Liver (tissue), 3 donors: ENCODE measurements around the gene TIMP1.

Experiments used
- ATF3 ChIP-seq: IDR thresholded peaks from 2 replicates; pipeline ENCODE4 v1.6.1; 2016; ENCODE audit warnings: antibody characterized with exemption
- CTCF ChIP-seq: fragments of 150-350 bp; IDR thresholded peaks from 2 replicates; pipeline ENCODE4 v1.5.1; 2017; ENCODE audit warnings: improper control_type of control experiment, low read depth, low read length; ENCODE audit not compliant: missing input control
- EGR1 ChIP-seq, 2 donors: IDR thresholded peaks; 2 replicates each; pipeline ENCODE4 v1.6.1; 2016 to 2018; ENCODE audit warnings: antibody characterized with exemption in 2 of 2, low read depth in 2 of 2
- FOXA1 ChIP-seq: IDR thresholded peaks from 2 replicates; pipeline ENCODE4 v1.6.1; 2016; ENCODE audit warnings: antibody characterized with exemption
- RAD21 ChIP-seq, 2 donors: IDR thresholded peaks; 2 replicates each; pipeline ENCODE4 v1.6.1; 2016; ENCODE audit warnings: antibody characterized with exemption in 2 of 2, mild to moderate bottlenecking in 2 of 2
- SP1 ChIP-seq: IDR thresholded peaks from 2 replicates; pipeline ENCODE4 v1.6.1; 2018; ENCODE audit warnings: antibody characterized with exemption, mild to moderate bottlenecking
- TF ChIP-seq, protein P1 (sequence below): IDR thresholded peaks from 2 replicates; pipeline ENCODE4 v1.6.1; 2016; ENCODE audit warnings: antibody characterized with exemption, mild to moderate bottlenecking
- donor health status: healthy.
- donor health status: healthy.

DNA sequence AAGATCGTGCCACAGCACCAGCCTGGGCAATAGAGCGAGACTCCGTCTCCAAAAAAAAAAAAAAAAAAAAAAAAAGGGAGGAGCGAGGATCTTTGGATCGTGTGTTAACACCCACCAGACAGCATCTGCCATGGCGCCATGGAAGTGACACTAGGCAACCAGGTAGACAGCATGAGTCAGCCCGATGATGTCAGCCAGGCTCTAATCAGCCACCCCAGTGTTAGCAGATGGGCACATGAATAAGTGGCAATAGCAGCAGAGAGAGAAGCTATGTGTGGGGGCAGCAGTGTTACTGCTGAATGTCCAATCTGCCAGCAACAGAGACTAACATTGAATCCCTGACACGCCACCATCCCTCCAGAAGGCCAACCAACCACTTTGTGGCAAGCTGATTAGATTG lies 30.8 kb downstream of the TIMP1 start:
- TF ChIP-seq CTCF (no peak), SP1 (no peak), RAD21 (IDR thresholded peaks at IDR 0.05) (no peak), FOXA1 (no peak), ATF3 (no peak), EGR1 (IDR thresholded peaks at IDR 0.05; ENCODE audit: low read depth in 2 of 2) (no peak)
- TF ChIP-seq, protein P1, sequence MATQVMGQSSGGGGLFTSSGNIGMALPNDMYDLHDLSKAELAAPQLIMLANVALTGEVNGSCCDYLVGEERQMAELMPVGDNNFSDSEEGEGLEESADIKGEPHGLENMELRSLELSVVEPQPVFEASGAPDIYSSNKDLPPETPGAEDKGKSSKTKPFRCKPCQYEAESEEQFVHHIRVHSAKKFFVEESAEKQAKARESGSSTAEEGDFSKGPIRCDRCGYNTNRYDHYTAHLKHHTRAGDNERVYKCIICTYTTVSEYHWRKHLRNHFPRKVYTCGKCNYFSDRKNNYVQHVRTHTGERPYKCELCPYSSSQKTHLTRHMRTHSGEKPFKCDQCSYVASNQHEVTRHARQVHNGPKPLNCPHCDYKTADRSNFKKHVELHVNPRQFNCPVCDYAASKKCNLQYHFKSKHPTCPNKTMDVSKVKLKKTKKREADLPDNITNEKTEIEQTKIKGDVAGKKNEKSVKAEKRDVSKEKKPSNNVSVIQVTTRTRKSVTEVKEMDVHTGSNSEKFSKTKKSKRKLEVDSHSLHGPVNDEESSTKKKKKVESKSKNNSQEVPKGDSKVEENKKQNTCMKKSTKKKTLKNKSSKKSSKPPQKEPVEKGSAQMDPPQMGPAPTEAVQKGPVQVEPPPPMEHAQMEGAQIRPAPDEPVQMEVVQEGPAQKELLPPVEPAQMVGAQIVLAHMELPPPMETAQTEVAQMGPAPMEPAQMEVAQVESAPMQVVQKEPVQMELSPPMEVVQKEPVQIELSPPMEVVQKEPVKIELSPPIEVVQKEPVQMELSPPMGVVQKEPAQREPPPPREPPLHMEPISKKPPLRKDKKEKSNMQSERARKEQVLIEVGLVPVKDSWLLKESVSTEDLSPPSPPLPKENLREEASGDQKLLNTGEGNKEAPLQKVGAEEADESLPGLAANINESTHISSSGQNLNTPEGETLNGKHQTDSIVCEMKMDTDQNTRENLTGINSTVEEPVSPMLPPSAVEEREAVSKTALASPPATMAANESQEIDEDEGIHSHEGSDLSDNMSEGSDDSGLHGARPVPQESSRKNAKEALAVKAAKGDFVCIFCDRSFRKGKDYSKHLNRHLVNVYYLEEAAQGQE = no peak
